ENCODE results near the gene CFAP251.

The CFAP251 gene

DNA sequence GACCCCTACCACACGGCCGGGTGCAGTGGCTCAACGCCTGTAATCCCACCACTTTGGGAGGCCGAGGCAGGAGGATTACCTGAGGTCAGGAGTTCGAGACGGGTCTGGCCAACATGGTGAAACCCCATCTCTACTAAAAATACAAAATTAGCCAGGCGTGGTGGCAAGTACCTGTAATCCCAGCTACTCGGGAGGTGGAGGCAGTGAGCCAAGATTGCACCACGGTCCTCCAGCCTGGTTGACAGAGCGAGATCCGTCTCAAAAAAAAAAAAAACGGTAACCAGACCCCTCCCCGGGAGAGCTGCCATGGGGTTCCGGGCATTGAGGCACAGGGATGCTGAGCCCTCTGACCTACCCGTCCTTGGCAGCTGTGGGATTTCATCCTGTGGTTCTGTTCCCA lies 125.1 kb downstream of the CFAP251 start:
- no peak overlapping the region for H2AFZ ChIP-seq
- TF ChIP-seq CTCF (IDR thresholded peaks at IDR 0.05): no peak
- no peak overlapping the region for H3K4me3 ChIP-seq (ENCODE audit: low read depth, low read length)
- H3K79me2 ChIP-seq: no peaks in the 10 kb centered on the region
- no peaks in the 10 kb centered on the region for H3K27me3 ChIP-seq (ENCODE audit: control insufficient read depth, insufficient read depth, low read length)
- no peaks in the 10 kb centered on the region for H3K9me3 ChIP-seq (ENCODE audit: control insufficient read depth, low read length)
- no peak overlapping the region for H3K9ac ChIP-seq
- no peaks in the 10 kb centered on the region for H3K36me3 ChIP-seq (ENCODE audit: control insufficient read depth, insufficient read depth, low read length)
- no peaks in the 10 kb centered on the region for H3K4me1 ChIP-seq
- H3K27ac ChIP-seq: no peak overlapping the region
- H3K4me2 ChIP-seq (ENCODE audit: low read length): no peak overlapping the region

DNA sequence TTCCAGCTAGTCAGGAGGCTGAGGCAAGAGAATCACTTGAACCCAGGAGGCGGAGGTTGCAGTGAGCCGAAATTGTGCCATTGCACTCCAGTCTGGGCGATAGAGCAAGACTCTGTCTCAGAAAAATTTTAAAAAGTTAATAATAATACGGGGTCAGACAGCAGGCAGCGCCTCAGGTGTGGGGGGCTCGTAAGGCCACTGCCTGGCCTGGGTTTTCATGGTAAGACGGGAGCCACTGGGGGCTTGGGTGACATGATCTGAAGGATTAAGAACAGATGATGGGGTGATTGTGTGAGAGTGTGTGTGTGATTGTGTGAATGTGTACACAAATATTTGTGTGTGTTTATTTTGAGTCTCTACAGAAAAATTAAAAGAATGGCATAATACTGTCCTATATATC lies 126.9 kb downstream of the CFAP251 start:
- H3K4me3 ChIP-seq (ENCODE audit: low read depth, low read length): no peak overlapping the region
- H3K79me2 ChIP-seq: no peaks in the 10 kb centered on the region
- no peaks in the 10 kb centered on the region for H3K36me3 ChIP-seq (ENCODE audit: control insufficient read depth, insufficient read depth, low read length)
- H3K27ac ChIP-seq: no peak overlapping the region
- no peak overlapping the region for H3K9ac ChIP-seq
- H2AFZ ChIP-seq: no peak overlapping the region
- no peak overlapping the region for H3K4me2 ChIP-seq (ENCODE audit: low read length)
- no peak for TF ChIP-seq CTCF (IDR thresholded peaks at IDR 0.05)
- no peaks in the 10 kb centered on the region for H3K9me3 ChIP-seq (ENCODE audit: control insufficient read depth, low read length)
- no peaks in the 10 kb centered on the region for H3K4me1 ChIP-seq
- no peaks in the 10 kb centered on the region for H3K27me3 ChIP-seq (ENCODE audit: control insufficient read depth, insufficient read depth, low read length)

GRCh38 chr12:122046145-122046544 lies 127.8 kb downstream of the CFAP251 start:
- no peaks in the 10 kb centered on the region for H3K27me3 ChIP-seq (ENCODE audit: control insufficient read depth, insufficient read depth, low read length)
- no peak for TF ChIP-seq CTCF (IDR thresholded peaks at IDR 0.05)
- H3K27ac ChIP-seq: no peak overlapping the region

GRCh38 chr12:122048151-122048550 lies 129.8 kb downstream of the CFAP251 start:
- H3K9ac ChIP-seq: no peak overlapping the region
- no peaks in the 10 kb centered on the region for H3K27me3 ChIP-seq (ENCODE audit: control insufficient read depth, insufficient read depth, low read length)
- no peak overlapping the region for H3K4me3 ChIP-seq (ENCODE audit: low read depth, low read length)
- H3K4me1 ChIP-seq: peaks cover 8% of the 10 kb centered on the region
- H3K9me3 ChIP-seq (ENCODE audit: control insufficient read depth, low read length): no peaks in the 10 kb centered on the region
- TF ChIP-seq CTCF (IDR thresholded peaks at IDR 0.05): no peak
- H3K4me2 ChIP-seq (ENCODE audit: low read length): no peak overlapping the region
- H3K36me3 ChIP-seq (ENCODE audit: control insufficient read depth, insufficient read depth, low read length): no peaks in the 10 kb centered on the region
- H3K79me2 ChIP-seq: no peaks in the 10 kb centered on the region
- H3K27ac ChIP-seq: no peak overlapping the region
- H2AFZ ChIP-seq: no peak overlapping the region

More at GRCh38 chr12:122046145-122046544, 127.8 kb downstream of the CFAP251 start:
- no peak overlapping the region for H3K4me2 ChIP-seq (ENCODE audit: low read length)
- H3K4me3 ChIP-seq (ENCODE audit: low read depth, low read length): no peak overlapping the region
- H3K36me3 ChIP-seq (ENCODE audit: control insufficient read depth, insufficient read depth, low read length): no peaks in the 10 kb centered on the region
- H3K9ac ChIP-seq: no peak overlapping the region
- H3K9me3 ChIP-seq (ENCODE audit: control insufficient read depth, low read length): no peaks in the 10 kb centered on the region
- H3K79me2 ChIP-seq: no peaks in the 10 kb centered on the region
- H3K4me1 ChIP-seq: peaks cover 3% of the 10 kb centered on the region
- no peak overlapping the region for H2AFZ ChIP-seq

- no peak overlapping the region for H3K27ac ChIP-seq
Measured at GRCh38 chr12:122049827-122050226, 131.4 kb downstream of the CFAP251 start.

More at GRCh38 chr12:122049827-122050226, 131.4 kb downstream of the CFAP251 start:
- H3K4me2 ChIP-seq (ENCODE audit: low read length): no peak overlapping the region
- no peak overlapping the region for H3K9ac ChIP-seq
- peaks cover 8% of the 10 kb centered on the region for H3K4me1 ChIP-seq
- H3K36me3 ChIP-seq (ENCODE audit: control insufficient read depth, insufficient read depth, low read length): no peaks in the 10 kb centered on the region
- H3K79me2 ChIP-seq: peaks cover 2% of the 10 kb centered on the region
- no peaks in the 10 kb centered on the region for H3K27me3 ChIP-seq (ENCODE audit: control insufficient read depth, insufficient read depth, low read length)
- H2AFZ ChIP-seq: no peak overlapping the region
- no peaks in the 10 kb centered on the region for H3K9me3 ChIP-seq (ENCODE audit: control insufficient read depth, low read length)
- H3K4me3 ChIP-seq (ENCODE audit: low read depth, low read length): no peak overlapping the region
- no peak for TF ChIP-seq CTCF (IDR thresholded peaks at IDR 0.05)
